ENCODE measurements around the gene CPD. TPM values are rescaled to one million over a fixed set of nuclear protein-coding genes. Genes with fewer than 3 reads are reported as not detected.
"Not testable (repeated sequence)": the region's sequence is repeated elsewhere in the genome, so short reads cannot be mapped to it uniquely, and the experiment has no call there.

CPD gene
- total RNA-seq, 2 experiments from 2014 or later, result 37.9 to 43.8 TPM

DNA sequence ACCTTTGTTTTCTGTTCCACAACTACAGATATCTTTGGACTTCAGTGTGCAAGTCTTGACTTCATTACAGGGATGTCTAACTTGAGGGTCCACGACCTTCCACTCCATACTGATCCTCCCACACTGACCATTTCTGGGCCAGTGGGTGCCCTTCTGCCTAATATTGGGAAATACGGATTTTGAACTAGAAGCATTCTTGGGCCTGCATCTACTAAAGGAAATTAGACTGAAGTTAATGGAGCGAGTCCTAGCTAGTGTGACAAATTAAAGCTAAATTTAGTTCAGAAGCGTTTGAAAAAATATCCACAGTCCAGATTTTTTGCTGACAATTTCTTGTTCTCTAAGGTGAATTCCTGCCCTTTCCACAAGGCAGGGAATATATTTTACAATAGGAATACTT lies 34.9 kb upstream of the CPD start:
- intact Hi-C loops (cut with micrococcal nuclease), result no loop called here

DNA sequence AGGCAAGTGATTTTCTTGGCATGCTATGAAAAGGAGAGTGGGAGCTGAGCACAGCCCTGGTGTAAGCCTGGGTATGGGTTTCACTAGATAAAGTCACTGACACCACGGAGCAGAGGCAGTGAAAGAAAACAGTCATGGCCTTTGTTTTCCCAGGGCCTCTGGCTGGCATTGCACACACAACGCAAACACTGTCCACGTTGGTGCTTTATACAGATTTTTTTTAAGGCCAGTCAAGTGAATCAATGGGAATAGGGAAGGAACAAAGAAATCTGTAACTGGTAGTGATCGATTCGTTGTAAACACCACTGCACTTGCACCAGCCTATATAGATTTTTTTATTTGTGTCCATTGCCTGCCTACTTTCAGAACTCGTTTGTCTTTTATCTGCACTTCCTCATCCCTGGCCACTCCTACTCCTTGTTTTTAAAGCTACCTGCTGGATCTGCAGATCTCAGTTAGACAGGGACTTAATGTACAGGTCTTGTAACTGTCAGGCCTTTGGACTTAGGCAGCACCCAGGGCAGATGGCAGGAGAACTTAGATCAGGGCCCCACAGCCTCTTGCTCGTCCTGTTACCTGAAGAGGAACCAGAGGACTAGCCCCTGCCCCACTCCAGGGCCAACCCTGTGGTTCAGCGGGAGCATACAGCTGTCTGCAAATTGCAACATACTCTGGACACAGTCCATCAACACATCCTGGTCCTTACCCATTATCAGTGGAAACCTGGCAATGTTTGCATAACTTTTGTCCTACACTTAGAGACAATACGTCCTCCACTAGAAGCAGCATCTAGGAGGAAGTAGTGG lies 34.2 kb upstream of the CPD start:
- CTCF ChIA-PET, result interaction anchor here (0.7 to 2.7 kb wide), 2 partner anchors 9 to 19 kb away, joined by 3 to 14 read pairs; partner anchors contain the start of gene TMIGD1
- no peak for DNase-seq

More for the DNA sequence above, 34.9 kb upstream of the CPD start:
- CTCF ChIA-PET, result interaction anchor here (2.7 kb wide), 1 partner anchor 8 kb away, joined by 14 read pairs; the partner anchor contains the start of gene TMIGD1
- DNase-seq, result no peak
- H3K4me1 Mint-ChIP-seq (ENCODE audit: low read depth), result peaks cover 21% of the 10 kb centered on the region
- no peak overlapping the region for H3K27ac Mint-ChIP-seq
- no peaks in the 10 kb centered on the region for H3K9me3 Mint-ChIP-seq
- no peaks in the 10 kb centered on the region for H3K36me3 Mint-ChIP-seq (ENCODE audit: low read depth)
- no peaks in the 10 kb centered on the region for H3K27me3 Mint-ChIP-seq (ENCODE audit: low read depth)
- no peak overlapping the region for H3K4me3 Mint-ChIP-seq

DNA sequence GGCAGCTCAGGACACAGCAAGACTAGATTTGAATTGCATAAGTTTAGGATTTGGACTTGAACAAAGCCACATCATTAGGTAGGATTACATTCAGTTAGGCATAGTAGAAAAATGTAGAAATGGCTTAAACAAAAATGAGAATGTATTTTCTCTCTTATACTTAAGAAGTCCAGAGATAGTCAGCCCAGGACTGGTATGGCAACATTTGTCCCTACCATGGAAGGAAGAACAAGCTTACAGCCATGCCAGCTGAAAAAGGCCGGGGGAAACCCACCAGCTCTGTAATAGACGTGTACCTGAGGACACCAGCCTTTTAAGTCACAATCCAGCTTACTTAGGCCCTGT lies 33.7 kb upstream of the CPD start:
- Mint-ChIP-seq H3K36me3 (ENCODE audit: low read depth) (no peaks in the 10 kb centered on the region), H3K9me3 (no peaks in the 10 kb centered on the region), H3K27ac (no peak overlapping the region), H3K27me3 (ENCODE audit: low read depth) (no peaks in the 10 kb centered on the region), H3K4me3 (no peak overlapping the region), H3K4me1 (ENCODE audit: low read depth) (peaks cover 17% of the 10 kb centered on the region)
- no peak for DNase-seq
- CTCF ChIA-PET, result interaction anchor here (0.7 to 2.7 kb wide), 5 partner anchors 10 to 240 kb away, joined by 3 to 14 read pairs (median 3); partner anchors contain the start of gene TMIGD1
- intact Hi-C loops (cut with micrococcal nuclease), result loop anchor here (1.0 kb wide), 1 partner anchor 18 kb away; no protein-coding TSS in a partner anchor

More for the DNA sequence above, 34.2 kb upstream of the CPD start:
- no peak overlapping the region for H3K27ac Mint-ChIP-seq
- peaks cover 21% of the 10 kb centered on the region for H3K4me1 Mint-ChIP-seq (ENCODE audit: low read depth)
- intact Hi-C loops (cut with micrococcal nuclease), result loop anchor here (1.0 kb wide), 1 partner anchor 19 kb away; no protein-coding TSS in a partner anchor
- H3K9me3 Mint-ChIP-seq, result no peaks in the 10 kb centered on the region
- no peaks in the 10 kb centered on the region for H3K27me3 Mint-ChIP-seq (ENCODE audit: low read depth)
- no peak overlapping the region for H3K4me3 Mint-ChIP-seq
- H3K36me3 Mint-ChIP-seq (ENCODE audit: low read depth), result no peaks in the 10 kb centered on the region

DNA sequence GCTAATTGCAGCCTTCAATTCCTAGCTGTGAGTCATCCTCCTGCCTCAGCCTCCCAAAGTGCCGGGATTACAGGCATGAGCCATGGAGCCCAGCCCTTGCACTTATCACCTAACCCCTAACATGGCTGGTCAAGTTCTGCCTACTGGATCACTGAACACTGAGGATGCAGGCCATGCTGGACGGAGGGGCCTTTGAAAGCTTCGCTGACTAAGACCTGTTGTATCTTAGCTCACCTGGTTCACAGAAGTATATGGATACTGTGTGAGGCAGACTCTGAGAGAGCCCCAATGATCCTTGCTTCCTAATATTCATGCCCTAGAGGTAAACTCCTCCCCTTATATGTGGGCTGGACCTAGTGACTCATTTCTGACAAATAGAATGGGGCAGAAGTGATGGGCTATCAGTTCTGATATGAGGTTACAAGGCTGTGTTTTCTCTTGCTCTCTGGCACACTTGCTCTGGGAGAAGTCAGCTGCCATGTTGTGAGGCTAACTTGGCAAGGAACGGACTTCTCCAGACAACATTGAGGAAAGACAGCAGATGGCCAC lies 33.1 kb upstream of the CPD start:
- Mint-ChIP-seq H3K27ac (no peak overlapping the region), H3K36me3 (ENCODE audit: low read depth) (no peaks in the 10 kb centered on the region), H3K4me3 (no peak overlapping the region), H3K9me3 (no peaks in the 10 kb centered on the region), H3K27me3 (ENCODE audit: low read depth) (no peaks in the 10 kb centered on the region), H3K4me1 (ENCODE audit: low read depth) (peaks cover 12% of the 10 kb centered on the region)
- DNase-seq, result peak; percentile 42
- intact Hi-C loops (cut with micrococcal nuclease), result loop anchor here (1.0 kb wide), 1 partner anchor 18 kb away; no protein-coding TSS in a partner anchor
- CTCF ChIA-PET, result interaction anchor here (0.8 to 2.7 kb wide), 4 partner anchors 10 to 241 kb away, joined by 3 to 14 read pairs (median 3); partner anchors contain the start of gene TMIGD1

DNA sequence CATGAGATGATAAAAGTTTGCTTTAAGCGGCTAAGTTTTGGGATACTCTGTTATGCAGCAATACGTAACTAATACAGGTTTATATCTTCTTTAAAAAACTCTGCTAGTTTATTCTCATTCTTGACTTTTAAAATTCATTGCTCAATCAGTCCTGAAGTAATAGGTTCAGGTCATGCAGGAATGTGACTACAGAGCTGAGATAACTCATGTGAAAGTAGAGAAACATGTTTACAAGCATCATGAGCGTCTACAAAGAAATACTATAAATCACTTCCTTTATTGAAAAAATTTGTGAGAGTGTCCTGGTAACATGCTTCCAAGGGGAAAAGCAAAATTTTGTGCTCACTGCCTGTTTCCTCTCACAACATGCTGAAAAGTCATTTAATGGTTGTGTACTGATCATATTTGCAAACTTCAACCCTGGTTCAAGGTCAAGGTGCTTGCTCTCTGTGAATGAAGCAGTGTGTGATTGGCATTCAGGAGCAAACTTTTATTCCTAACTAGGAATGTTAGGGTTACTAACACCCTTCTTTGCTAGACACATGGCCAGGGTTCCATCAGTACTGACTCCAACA lies 32.4 kb upstream of the CPD start:
- H3K36me3 Mint-ChIP-seq (ENCODE audit: low read depth), result no peaks in the 10 kb centered on the region
- CTCF ChIA-PET, result interaction anchor here (0.8 to 2.7 kb wide), 4 partner anchors 11 to 242 kb away, joined by 3 to 14 read pairs (median 3); partner anchors contain the start of gene TMIGD1
- intact Hi-C loops (cut with micrococcal nuclease), result no loop called here
- H3K27me3 Mint-ChIP-seq (ENCODE audit: low read depth), result no peaks in the 10 kb centered on the region
- no peaks in the 10 kb centered on the region for H3K9me3 Mint-ChIP-seq
- H3K27ac Mint-ChIP-seq, result no peak overlapping the region
- no peak overlapping the region for H3K4me3 Mint-ChIP-seq
- peaks cover 9% of the 10 kb centered on the region for H3K4me1 Mint-ChIP-seq (ENCODE audit: low read depth)
- no peak for DNase-seq

DNA sequence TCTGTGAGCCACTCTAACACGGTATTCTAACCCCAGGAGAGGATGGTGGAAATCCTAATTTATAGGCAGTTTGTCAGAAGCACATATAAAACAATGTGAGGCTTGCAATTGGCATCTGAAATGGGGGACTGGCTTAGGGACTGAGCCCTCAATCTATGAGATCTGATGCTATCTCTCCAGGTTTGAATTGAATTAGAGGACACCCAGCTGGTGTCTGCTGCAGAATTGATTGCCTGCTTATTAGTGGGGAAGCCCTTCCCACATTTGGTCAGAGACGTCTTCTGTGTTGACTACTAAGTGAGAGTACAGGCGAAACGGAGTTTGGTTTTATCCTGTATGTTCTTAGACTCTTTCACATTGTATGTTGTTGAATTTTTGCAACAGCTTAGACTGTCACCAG lies 31.2 kb upstream of the CPD start:
- intact Hi-C loops (cut with micrococcal nuclease), result no loop called here
- Mint-ChIP-seq H3K4me1 (ENCODE audit: low read depth) (peaks cover 9% of the 10 kb centered on the region), H3K4me3 (no peak overlapping the region), H3K36me3 (ENCODE audit: low read depth) (no peaks in the 10 kb centered on the region), H3K27me3 (ENCODE audit: low read depth) (no peaks in the 10 kb centered on the region), H3K9me3 (no peaks in the 10 kb centered on the region), H3K27ac (no peak overlapping the region)
- no peak for DNase-seq
- CTCF ChIA-PET, result no interaction called here

DNA sequence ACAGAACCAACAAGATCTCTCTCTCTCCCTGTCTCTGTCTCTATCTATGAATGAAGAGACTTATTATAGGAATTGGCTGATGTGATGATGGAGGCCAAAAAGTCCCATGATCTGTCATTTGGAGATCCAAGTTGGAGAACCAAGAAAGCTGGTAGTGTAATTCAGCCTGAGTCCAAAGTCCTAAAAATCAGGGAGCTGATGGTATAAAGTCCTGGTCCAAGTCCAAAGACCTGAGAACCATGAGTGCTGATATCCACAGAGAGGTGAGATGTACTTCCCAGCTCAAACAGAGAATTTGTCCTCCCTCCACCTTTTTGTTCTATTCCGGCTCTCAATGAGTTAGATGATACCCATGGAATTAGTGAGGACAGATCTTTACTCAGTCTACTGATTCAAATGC lies 29.5 kb upstream of the CPD start:
- Mint-ChIP-seq H3K27me3 (ENCODE audit: low read depth) (no peaks in the 10 kb centered on the region), H3K4me3 (no peak overlapping the region), H3K27ac (no peak overlapping the region), H3K4me1 (ENCODE audit: low read depth) (peaks cover 9% of the 10 kb centered on the region), H3K9me3 (no peaks in the 10 kb centered on the region), H3K36me3 (ENCODE audit: low read depth) (no peaks in the 10 kb centered on the region)
- CTCF ChIA-PET, result interaction anchor here (1.3 kb wide), 1 partner anchor 13 kb away, joined by 4 read pairs; no protein-coding TSS in a partner anchor
- intact Hi-C loops (cut with micrococcal nuclease), result no loop called here
- no peak for DNase-seq

DNA sequence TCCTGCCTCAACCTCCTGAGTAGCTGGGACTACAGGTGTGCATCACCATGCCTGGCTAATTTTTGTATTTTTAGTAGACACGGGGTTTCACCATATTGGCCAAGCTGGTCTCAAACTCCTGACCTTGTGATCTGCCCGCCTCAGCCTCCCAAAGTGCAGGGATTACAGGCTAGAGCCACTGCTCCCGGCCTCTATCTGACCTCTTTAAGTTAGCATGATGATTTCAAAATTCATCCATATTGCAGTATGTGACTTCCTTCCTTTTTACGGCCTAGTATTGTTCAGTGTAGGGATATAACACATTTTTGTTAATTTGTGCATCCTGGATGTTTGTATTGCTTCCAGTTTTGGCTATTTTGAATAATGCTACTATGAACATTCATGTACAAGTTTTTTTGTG lies 27.5 kb upstream of the CPD start:
- DNase-seq; H3K36me3 Mint-ChIP-seq (ENCODE audit: low read depth); H3K4me3 Mint-ChIP-seq; H3K9me3 Mint-ChIP-seq; intact Hi-C loops (cut with micrococcal nuclease); H3K27ac Mint-ChIP-seq; H3K27me3 Mint-ChIP-seq (ENCODE audit: low read depth): not testable (repeated sequence)
- H3K4me1 Mint-ChIP-seq (ENCODE audit: low read depth), result peaks cover 13% of the 10 kb centered on the region
- CTCF ChIA-PET, result interaction anchor here (0.6 kb wide), 1 partner anchor 80 kb away, joined by 6 read pairs; no protein-coding TSS in a partner anchor

DNA sequence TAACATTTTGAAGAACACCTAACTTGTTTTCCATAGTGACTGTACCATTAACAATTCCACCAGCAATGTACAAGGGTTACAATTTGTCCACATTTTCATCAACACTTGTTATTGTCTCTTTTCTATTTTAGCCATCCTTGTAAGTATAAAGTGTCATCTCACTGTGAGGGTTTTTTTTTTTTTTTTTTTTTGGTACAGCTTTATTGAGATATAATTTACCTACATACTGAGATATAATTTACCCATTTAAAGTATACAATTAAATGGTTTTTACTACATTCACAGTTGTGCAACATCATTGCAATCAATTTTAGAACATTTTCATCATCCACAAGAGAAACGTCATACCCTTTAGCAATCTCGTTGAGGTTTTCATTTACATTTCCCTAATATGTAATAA lies 27.0 kb upstream of the CPD start:
- Mint-ChIP-seq H3K9me3 (no peaks in the 10 kb centered on the region), H3K27me3 (ENCODE audit: low read depth) (no peaks in the 10 kb centered on the region), H3K36me3 (ENCODE audit: low read depth) (no peaks in the 10 kb centered on the region), H3K27ac (no peak overlapping the region), H3K4me1 (ENCODE audit: low read depth) (peaks cover 12% of the 10 kb centered on the region), H3K4me3 (no peak overlapping the region)
- no peak for DNase-seq
- intact Hi-C loops (cut with micrococcal nuclease), result no loop called here
- CTCF ChIA-PET, result interaction anchor here (0.6 kb wide), 1 partner anchor 80 kb away, joined by 6 read pairs; no protein-coding TSS in a partner anchor

DNA sequence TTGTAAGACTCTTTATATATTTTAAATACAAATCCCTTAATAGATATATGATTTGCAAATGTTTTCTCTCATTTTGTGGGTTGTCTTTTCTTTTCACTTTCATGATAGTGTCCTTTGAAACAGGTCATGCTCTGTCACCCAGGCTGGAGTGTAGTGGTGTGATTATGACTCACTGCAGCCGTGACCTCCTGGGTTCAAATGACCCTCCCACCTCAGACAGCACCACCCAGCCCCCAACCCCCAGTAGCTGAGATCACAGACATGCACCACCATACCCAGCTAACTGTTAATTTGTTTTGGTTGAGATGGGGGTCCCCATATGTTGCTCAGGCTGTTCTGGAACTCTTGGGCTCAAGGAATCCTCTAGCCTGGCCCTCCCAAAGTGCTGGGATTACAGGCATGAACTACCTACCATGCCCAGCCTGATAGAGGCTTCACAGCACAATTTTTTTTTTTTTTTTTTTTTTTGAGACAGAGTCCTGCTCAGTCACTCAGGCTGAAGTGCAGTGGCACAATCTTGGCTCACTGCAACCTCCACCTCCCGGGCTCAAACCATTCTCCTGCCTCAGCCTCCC lies 26.4 kb upstream of the CPD start:
- CTCF ChIA-PET, result interaction anchor here (0.6 kb wide), 1 partner anchor 79 kb away, joined by 6 read pairs; no protein-coding TSS in a partner anchor
- no peaks in the 10 kb centered on the region for H3K27me3 Mint-ChIP-seq (ENCODE audit: low read depth)
- peaks cover 12% of the 10 kb centered on the region for H3K4me1 Mint-ChIP-seq (ENCODE audit: low read depth)
- no peaks in the 10 kb centered on the region for H3K36me3 Mint-ChIP-seq (ENCODE audit: low read depth)
- no peak for DNase-seq
- H3K9me3 Mint-ChIP-seq, result no peaks in the 10 kb centered on the region
- H3K4me3 Mint-ChIP-seq, result no peak overlapping the region
- no peak overlapping the region for H3K27ac Mint-ChIP-seq
- intact Hi-C loops (cut with micrococcal nuclease), result no loop called here

DNA sequence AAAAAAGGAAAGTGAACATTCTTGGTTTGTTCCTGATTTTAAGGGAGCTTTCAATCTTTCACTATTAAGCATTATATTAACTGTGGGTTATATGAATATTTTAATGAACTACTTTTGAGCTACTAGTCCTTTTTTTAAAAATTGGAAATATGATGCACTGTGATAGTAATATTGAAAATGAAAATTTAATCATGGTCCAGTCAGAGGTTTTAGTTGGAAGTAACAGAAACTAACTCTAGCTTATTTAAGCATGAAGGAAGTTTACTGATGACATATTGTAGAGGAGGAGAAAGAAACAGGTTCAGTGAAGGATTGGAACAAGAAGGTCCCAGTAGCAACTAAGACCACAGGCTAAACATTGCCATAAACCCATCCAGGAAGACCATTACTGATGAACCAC lies 24.0 kb upstream of the CPD start:
- no peak for DNase-seq
- intact Hi-C loops (cut with micrococcal nuclease), result no loop called here
- no peaks in the 10 kb centered on the region for H3K27me3 Mint-ChIP-seq (ENCODE audit: low read depth)
- no peaks in the 10 kb centered on the region for H3K36me3 Mint-ChIP-seq (ENCODE audit: low read depth)
- H3K4me1 Mint-ChIP-seq (ENCODE audit: low read depth), result peaks cover 12% of the 10 kb centered on the region
- no peak overlapping the region for H3K27ac Mint-ChIP-seq
- H3K9me3 Mint-ChIP-seq, result no peaks in the 10 kb centered on the region
- H3K4me3 Mint-ChIP-seq, result no peak overlapping the region
- CTCF ChIA-PET, result interaction anchor here (0.7 to 1.0 kb wide), 3 partner anchors 9 to 96 kb away, joined by 3 to 12 read pairs (median 4); no protein-coding TSS in a partner anchor

DNA sequence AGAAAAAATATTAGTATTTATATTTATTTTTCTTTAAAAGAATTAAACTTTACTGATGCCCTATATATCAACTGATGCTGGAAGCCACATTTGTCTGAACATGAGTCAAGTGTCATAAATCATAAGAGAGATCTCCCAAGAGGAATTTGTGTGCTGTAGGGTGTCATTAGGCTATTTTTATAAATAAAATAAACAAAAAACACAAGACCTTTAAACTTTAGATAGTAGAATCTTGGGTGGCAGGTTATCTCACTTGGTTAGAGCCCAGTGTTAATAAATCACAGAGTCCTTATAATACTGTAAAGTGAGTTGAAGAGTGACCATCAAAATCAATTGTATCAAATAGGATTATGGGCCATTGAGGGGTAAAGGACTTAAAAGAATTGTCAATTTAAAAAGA lies 21.3 kb upstream of the CPD start:
- Mint-ChIP-seq H3K36me3 (ENCODE audit: low read depth) (peaks cover 3% of the 10 kb centered on the region), H3K27ac (no peak overlapping the region), H3K9me3 (peaks cover 10% of the 10 kb centered on the region), H3K4me1 (ENCODE audit: low read depth) (peaks cover 13% of the 10 kb centered on the region), H3K4me3 (no peak overlapping the region), H3K27me3 (ENCODE audit: low read depth) (no peaks in the 10 kb centered on the region)
- no peak for DNase-seq
- intact Hi-C loops (cut with micrococcal nuclease), result no loop called here
- CTCF ChIA-PET, result interaction anchor here (2.9 kb wide), 1 partner anchor 17 kb away, joined by 14 read pairs; no protein-coding TSS in a partner anchor
